ENCODE measurements around the gene CLIP1.

CLIP1 gene

GRCh38 chr12:122333142-122334087 lies 89.1 kb downstream of the CLIP1 start:
- H3K4me3 ChIP-seq (ENCODE audit: control insufficient read depth, low read depth, low read length) = no peak overlapping the region
- TF ChIP-seq, protein P1, sequence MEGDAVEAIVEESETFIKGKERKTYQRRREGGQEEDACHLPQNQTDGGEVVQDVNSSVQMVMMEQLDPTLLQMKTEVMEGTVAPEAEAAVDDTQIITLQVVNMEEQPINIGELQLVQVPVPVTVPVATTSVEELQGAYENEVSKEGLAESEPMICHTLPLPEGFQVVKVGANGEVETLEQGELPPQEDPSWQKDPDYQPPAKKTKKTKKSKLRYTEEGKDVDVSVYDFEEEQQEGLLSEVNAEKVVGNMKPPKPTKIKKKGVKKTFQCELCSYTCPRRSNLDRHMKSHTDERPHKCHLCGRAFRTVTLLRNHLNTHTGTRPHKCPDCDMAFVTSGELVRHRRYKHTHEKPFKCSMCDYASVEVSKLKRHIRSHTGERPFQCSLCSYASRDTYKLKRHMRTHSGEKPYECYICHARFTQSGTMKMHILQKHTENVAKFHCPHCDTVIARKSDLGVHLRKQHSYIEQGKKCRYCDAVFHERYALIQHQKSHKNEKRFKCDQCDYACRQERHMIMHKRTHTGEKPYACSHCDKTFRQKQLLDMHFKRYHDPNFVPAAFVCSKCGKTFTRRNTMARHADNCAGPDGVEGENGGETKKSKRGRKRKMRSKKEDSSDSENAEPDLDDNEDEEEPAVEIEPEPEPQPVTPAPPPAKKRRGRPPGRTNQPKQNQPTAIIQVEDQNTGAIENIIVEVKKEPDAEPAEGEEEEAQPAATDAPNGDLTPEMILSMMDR (conservative IDR thresholded peaks at IDR 0.05; ENCODE audit: control insufficient read depth, insufficient read depth, low read depth, low read length) = no peak
- DNase-seq (ENCODE audit: low read depth) = peak; percentile 72

- no peak overlapping the region for H3K4me3 ChIP-seq (ENCODE audit: control insufficient read depth, low read depth, low read length)
- no peak for DNase-seq (ENCODE audit: low read depth)
- TF ChIP-seq, protein P1 (conservative IDR thresholded peaks at IDR 0.05; ENCODE audit: control insufficient read depth, insufficient read depth, low read depth, low read length) = no peak
Observed at GRCh38 chr12:122327494-122328385, 94.7 kb downstream of the CLIP1 start.

DNA sequence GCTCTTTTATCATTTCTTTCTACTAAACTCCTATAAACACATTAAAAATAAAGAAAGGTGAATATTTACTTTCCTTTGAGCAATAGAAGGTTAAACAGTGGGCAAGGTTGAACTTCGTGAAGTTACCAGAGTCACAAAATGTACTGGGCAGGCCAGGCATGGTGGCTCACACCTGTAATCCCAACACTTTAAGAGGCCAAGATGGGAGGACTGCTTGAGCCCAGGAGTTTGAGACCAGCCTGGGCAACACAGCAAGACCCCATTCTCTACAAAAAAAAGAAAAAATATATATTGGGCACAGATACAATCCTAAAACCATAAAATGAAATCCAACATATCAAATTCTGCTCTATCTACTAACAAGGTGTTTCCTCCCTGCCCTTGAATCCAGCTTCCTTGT lies 95.5 kb downstream of the CLIP1 start:
- no peak for DNase-seq (ENCODE audit: low read depth)

GRCh38 chr12:122326586-122326985 lies 95.9 kb downstream of the CLIP1 start:
- DNase-seq (ENCODE audit: low read depth) = no peak
- no peak overlapping the region for H3K4me3 ChIP-seq (ENCODE audit: control insufficient read depth, low read depth, low read length)
- TF ChIP-seq, protein P1 (conservative IDR thresholded peaks at IDR 0.05; ENCODE audit: control insufficient read depth, insufficient read depth, low read depth, low read length) = no peak

More for the DNA sequence above, 95.5 kb downstream of the CLIP1 start:
- no peak overlapping the region for H3K4me3 ChIP-seq (ENCODE audit: control insufficient read depth, low read depth, low read length)
- TF ChIP-seq, protein P1 (conservative IDR thresholded peaks at IDR 0.05; ENCODE audit: control insufficient read depth, insufficient read depth, low read depth, low read length) = no peak

- DNase-seq (ENCODE audit: low read depth) = no peak
- no peak overlapping the region for H3K4me3 ChIP-seq (ENCODE audit: control insufficient read depth, low read depth, low read length)
- TF ChIP-seq, protein P1 (conservative IDR thresholded peaks at IDR 0.05; ENCODE audit: control insufficient read depth, insufficient read depth, low read depth, low read length) = no peak
Observed at GRCh38 chr12:122323311-122324019, 99.0 kb downstream of the CLIP1 start.

GRCh38 chr12:122322501-122322900 lies 100.0 kb downstream of the CLIP1 start:
- no peak overlapping the region for H3K4me3 ChIP-seq (ENCODE audit: control insufficient read depth, low read depth, low read length)
- TF ChIP-seq, protein P1 (conservative IDR thresholded peaks at IDR 0.05; ENCODE audit: control insufficient read depth, insufficient read depth, low read depth, low read length) = no peak
- peak; percentile 25 for DNase-seq (ENCODE audit: low read depth)
